HG03175 (cell line): ENCODE data around the gene FXYD1.
"Not testable (repeated sequence)": the region's sequence is repeated elsewhere in the genome, so short reads cannot be mapped to it uniquely, and the experiment has no call there.

Source experiments
- ATAC-seq: cut with Tn5 transposase; IDR thresholded peaks from one replicate; pipeline ENCODE4 v1.9.1; 2021; ENCODE audit warnings: mild to moderate bottlenecking, moderate library complexity; ENCODE audit not compliant: unreplicated experiment

FXYD1 gene

GRCh38 chr19:35141837-35142605 lies 3.4 kb downstream of the FXYD1 start:
- ATAC-seq, result no peak

GRCh38 chr19:35142606-35143230 lies 4.1 kb downstream of the FXYD1 start:
- ATAC-seq, result no peak

- no peak for ATAC-seq
Observed at GRCh38 chr19:35143231-35143715, 4.6 kb downstream of the FXYD1 start, which contains the start of gene FXYD7. Gene FXYD7, plus strand, starts transcription at chr19:35143255. Its CDS starts 79 bp downstream, at chr19:35143334.

GRCh38 chr19:35143818-35144217 lies 5.2 kb downstream of the FXYD1 start:
- no peak for ATAC-seq

GRCh38 chr19:35144259-35144599 lies 5.6 kb downstream of the FXYD1 start:
- ATAC-seq, result no peak

- no peak for ATAC-seq
Observed at GRCh38 chr19:35144600-35145436, 6.2 kb downstream of the FXYD1 start.

- no peak for ATAC-seq
Observed at GRCh38 chr19:35146746-35147459, 8.3 kb downstream of the FXYD1 start.

- ATAC-seq, result no peak
Observed at GRCh38 chr19:35149463-35149862, 10.8 kb downstream of the FXYD1 start.

- no peak for ATAC-seq
Observed at GRCh38 chr19:35150445-35150844, 11.8 kb downstream of the FXYD1 start.

- no peak for ATAC-seq
Observed at GRCh38 chr19:35151273-35152065, 12.8 kb downstream of the FXYD1 start.

- not testable (repeated sequence) for ATAC-seq
Observed at GRCh38 chr19:35153129-35153522, 14.5 kb downstream of the FXYD1 start.

- peak; percentile 57 for ATAC-seq
Observed at GRCh38 chr19:35153701-35154524, 15.3 kb downstream of the FXYD1 start.

GRCh38 chr19:35154525-35155406 lies 16.1 kb downstream of the FXYD1 start, which contains the start of gene FXYD5:
Gene FXYD5, plus strand, starts transcription at chr19:35154735. Its CDS starts 816 bp downstream, at chr19:35155551.
- no peak for ATAC-seq

GRCh38 chr19:35155441-35155840 lies 16.8 kb downstream of the FXYD1 start:
- no peak for ATAC-seq

GRCh38 chr19:35155981-35156672 lies 17.5 kb downstream of the FXYD1 start:
- no peak for ATAC-seq

- ATAC-seq, result no peak
Observed at GRCh38 chr19:35156673-35157014, 18.0 kb downstream of the FXYD1 start.

- ATAC-seq, result no peak
Observed at GRCh38 chr19:35157431-35157830, 18.8 kb downstream of the FXYD1 start.

GRCh38 chr19:35159606-35160005 lies 21.0 kb downstream of the FXYD1 start:
- ATAC-seq, result no peak
